ENCODE results near the gene KHSRP. TPM values are rescaled to one million over a fixed set of nuclear protein-coding genes. Genes with fewer than 3 reads are reported as not detected.

KHSRP gene
- total RNA-seq, 1 experiment from 2014 or later, result 288 TPM

- no peak within 1 kb of the TSS for H3K27ac ChIP-seq
- no peak within 1 kb of the TSS for H3K4me3 ChIP-seq
- BruUV-seq (replicated peaks), result no TSS peak
- ChIA-PET CTCF (no interaction called here), POLR2A (ENCODE audit: unreplicated experiment) (no interaction called here)
- H3K36me3 ChIP-seq (ENCODE audit: low read depth), result no peaks in the 10 kb centered on the region
- no peak for TF ChIP-seq CTCF (conservative IDR thresholded peaks at IDR 0.05)
- TF ChIP-seq EZH2 (IDR thresholded peaks at IDR 0.05; ENCODE audit: low read depth), result no peak
- no peaks in the 10 kb centered on the region for H3K9me2 ChIP-seq (ENCODE audit: insufficient read depth)
- intact Hi-C loops (cut with micrococcal nuclease; ENCODE audit: unreplicated experiment), result no loop called here
- no peak within 1 kb of the TSS for H3K4me2 ChIP-seq
- H2AFZ ChIP-seq, result no peak within 1 kb of the TSS
- no peaks in the 10 kb centered on the region for H3K9me3 ChIP-seq (ENCODE audit: insufficient read depth, low read depth)
- H3F3A ChIP-seq (ENCODE audit: insufficient read depth, low read depth), result no peaks in the 10 kb centered on the region
- H4K20me1 ChIP-seq (ENCODE audit: insufficient read depth), result no peaks in the 10 kb centered on the region
- no peak for DNase-seq
- no peaks in the 10 kb centered on the region for H3K79me2 ChIP-seq (ENCODE audit: low read depth)
- H3K27me3 ChIP-seq (ENCODE audit: insufficient read depth, low read depth), result no peaks in the 10 kb centered on the region
- H3K4me1 ChIP-seq (replicated peaks; ENCODE audit: insufficient read depth), result no peaks in the 10 kb centered on the region
Measured at GRCh38 chr19:6433663-6434062, 9.1 kb upstream of the KHSRP start, which contains the start of gene SLC25A41. SLC25A41 (minus strand) TSS chr19:6433763; CDS start chr19:6433693, 70 bp downstream.

GRCh38 chr19:6433165-6433564, 8.6 kb upstream of the KHSRP start:
- Histone ChIP-seq H3K36me3 (ENCODE audit: low read depth) (no peaks in the 10 kb centered on the region), H3K9me2 (ENCODE audit: insufficient read depth) (no peaks in the 10 kb centered on the region), H3K4me2 (no peak overlapping the region), H3K79me2 (ENCODE audit: low read depth) (no peaks in the 10 kb centered on the region), H3K27me3 (ENCODE audit: insufficient read depth, low read depth) (no peaks in the 10 kb centered on the region), H4K20me1 (ENCODE audit: insufficient read depth) (no peaks in the 10 kb centered on the region), H3K4me3 (no peak overlapping the region), H3K27ac (no peak overlapping the region), H3F3A (ENCODE audit: insufficient read depth, low read depth) (no peaks in the 10 kb centered on the region), H3K9me3 (ENCODE audit: insufficient read depth, low read depth) (no peaks in the 10 kb centered on the region), H3K4me1 (replicated peaks; ENCODE audit: insufficient read depth) (no peaks in the 10 kb centered on the region), H2AFZ (no peak overlapping the region)
- DNase-seq, result no peak
- intact Hi-C loops (cut with micrococcal nuclease; ENCODE audit: unreplicated experiment), result no loop called here
- CTCF ChIA-PET, result no interaction called here
- POLR2A ChIA-PET (ENCODE audit: unreplicated experiment), result no interaction called here
- TF ChIP-seq CTCF (conservative IDR thresholded peaks at IDR 0.05) (no peak), EZH2 (IDR thresholded peaks at IDR 0.05; ENCODE audit: low read depth) (no peak)
- no TSS peak for BruUV-seq (replicated peaks)

GRCh38 chr19:6431891-6432290, 7.3 kb upstream of the KHSRP start:
- Histone ChIP-seq H4K20me1 (ENCODE audit: insufficient read depth) (no peaks in the 10 kb centered on the region), H3F3A (ENCODE audit: insufficient read depth, low read depth) (no peaks in the 10 kb centered on the region), H3K36me3 (ENCODE audit: low read depth) (no peaks in the 10 kb centered on the region), H3K27me3 (ENCODE audit: insufficient read depth, low read depth) (no peaks in the 10 kb centered on the region), H3K9me2 (ENCODE audit: insufficient read depth) (no peaks in the 10 kb centered on the region), H3K9me3 (ENCODE audit: insufficient read depth, low read depth) (no peaks in the 10 kb centered on the region), H3K4me3 (no peak overlapping the region), H3K79me2 (ENCODE audit: low read depth) (no peaks in the 10 kb centered on the region), H3K4me2 (no peak overlapping the region), H3K27ac (no peak overlapping the region), H2AFZ (no peak overlapping the region), H3K4me1 (replicated peaks; ENCODE audit: insufficient read depth) (no peaks in the 10 kb centered on the region)
- BruUV-seq (replicated peaks), result no TSS peak
- POLR2A ChIA-PET (ENCODE audit: unreplicated experiment), result no interaction called here
- no peak for DNase-seq
- TF ChIP-seq EZH2 (IDR thresholded peaks at IDR 0.05; ENCODE audit: low read depth) (no peak), CTCF (conservative IDR thresholded peaks at IDR 0.05) (no peak)
- intact Hi-C loops (cut with micrococcal nuclease; ENCODE audit: unreplicated experiment), result no loop called here
- CTCF ChIA-PET, result no interaction called here
